Stimulated activated CD4-positive, alpha-beta T cell treated with anti-CD3 and anti-CD28 coated beads, Interleukin-4, amount 100 ng/mL, for 1 hour (primary cell): ENCODE results near the gene PPP2R3C.
"Not testable (repeated sequence)": the region's sequence is repeated elsewhere in the genome, so short reads cannot be mapped to it uniquely, and the experiment has no call there.

Source experiments
- DNase-seq: peaks from one replicate; pipeline ENCODE4 v3.0.0-alpha.2; 2020

Gene PPP2R3C

GRCh38 chr14:35123388-35123703 lies 1.6 kb upstream of the PPP2R3C start:
- no peak for DNase-seq

- DNase-seq: no peak
These were observed 1.1 kb upstream of the PPP2R3C start for GRCh38 chr14:35122696-35123387.

- DNase-seq: no peak
These were observed 534 bp downstream of the PPP2R3C start for GRCh38 chr14:35121026-35121886.

- no peak for DNase-seq
These were observed 4.7 kb downstream of the PPP2R3C start for GRCh38 chr14:35117112-35117511.

- no peak for DNase-seq
These were observed 5.5 kb downstream of the PPP2R3C start for GRCh38 chr14:35116242-35116641.

- no peak for DNase-seq
These were observed 7.8 kb downstream of the PPP2R3C start for GRCh38 chr14:35114036-35114435.

GRCh38 chr14:35113308-35113950 lies 8.4 kb downstream of the PPP2R3C start:
- DNase-seq: no peak

- no peak for DNase-seq
These were observed 9.1 kb downstream of the PPP2R3C start for GRCh38 chr14:35112641-35113040.

- DNase-seq: no peak
These were observed 13.9 kb downstream of the PPP2R3C start for GRCh38 chr14:35107866-35108265.

- not testable (repeated sequence) for DNase-seq
These were observed 27.1 kb downstream of the PPP2R3C start for GRCh38 chr14:35094645-35095044.

- DNase-seq: no peak
These were observed 33.3 kb downstream of the PPP2R3C start for GRCh38 chr14:35088514-35088913.

GRCh38 chr14:35085441-35085840 lies 36.3 kb downstream of the PPP2R3C start:
- DNase-seq: no peak

- no peak for DNase-seq
These were observed 38.1 kb downstream of the PPP2R3C start for GRCh38 chr14:35083530-35084150.

- DNase-seq: no peak
These were observed 42.0 kb downstream of the PPP2R3C start for GRCh38 chr14:35079742-35080141.

GRCh38 chr14:35078082-35078481 lies 43.7 kb downstream of the PPP2R3C start:
- DNase-seq: no peak

- no peak for DNase-seq
These were observed 48.3 kb downstream of the PPP2R3C start for GRCh38 chr14:35073486-35073885.

GRCh38 chr14:35072226-35072625 lies 49.6 kb downstream of the PPP2R3C start:
- DNase-seq: no peak

- no peak for DNase-seq
These were observed 53.4 kb downstream of the PPP2R3C start for GRCh38 chr14:35068238-35069012.

GRCh38 chr14:35065731-35066130 lies 56.1 kb downstream of the PPP2R3C start:
- DNase-seq: not testable (repeated sequence)

- DNase-seq: not testable (repeated sequence)
These were observed 60.5 kb downstream of the PPP2R3C start for GRCh38 chr14:35061113-35061791.

GRCh38 chr14:35052637-35053036 lies 69.2 kb downstream of the PPP2R3C start:
- no peak for DNase-seq

GRCh38 chr14:35051796-35052195 lies 70.0 kb downstream of the PPP2R3C start:
- DNase-seq: no peak
